ENCODE measurements around the gene MIA2.
"Not testable (repeated sequence)": the region's sequence is repeated elsewhere in the genome, so short reads cannot be mapped to it uniquely, and the experiment has no call there.

DNA sequence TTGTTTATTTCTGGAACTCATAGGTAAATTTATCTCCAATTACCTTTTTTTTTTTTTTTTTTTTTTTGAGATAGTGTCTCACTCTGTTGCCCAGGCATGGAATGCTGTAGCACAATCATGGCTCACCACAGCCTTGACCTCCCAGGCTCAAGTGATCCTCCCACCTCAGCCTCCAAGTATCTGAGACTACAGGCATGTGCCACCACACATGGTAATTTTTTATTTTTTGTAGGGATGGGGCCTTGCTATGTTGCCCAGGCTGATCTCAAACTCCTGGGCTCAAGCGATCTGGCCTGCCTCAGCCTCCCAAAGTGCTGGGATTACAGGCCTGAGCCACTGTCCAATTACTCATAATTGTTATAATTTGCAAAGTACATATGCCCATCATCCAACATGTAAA is 13.2 kb upstream of the MIA2 start:
- TF ChIP-seq, protein P1, sequence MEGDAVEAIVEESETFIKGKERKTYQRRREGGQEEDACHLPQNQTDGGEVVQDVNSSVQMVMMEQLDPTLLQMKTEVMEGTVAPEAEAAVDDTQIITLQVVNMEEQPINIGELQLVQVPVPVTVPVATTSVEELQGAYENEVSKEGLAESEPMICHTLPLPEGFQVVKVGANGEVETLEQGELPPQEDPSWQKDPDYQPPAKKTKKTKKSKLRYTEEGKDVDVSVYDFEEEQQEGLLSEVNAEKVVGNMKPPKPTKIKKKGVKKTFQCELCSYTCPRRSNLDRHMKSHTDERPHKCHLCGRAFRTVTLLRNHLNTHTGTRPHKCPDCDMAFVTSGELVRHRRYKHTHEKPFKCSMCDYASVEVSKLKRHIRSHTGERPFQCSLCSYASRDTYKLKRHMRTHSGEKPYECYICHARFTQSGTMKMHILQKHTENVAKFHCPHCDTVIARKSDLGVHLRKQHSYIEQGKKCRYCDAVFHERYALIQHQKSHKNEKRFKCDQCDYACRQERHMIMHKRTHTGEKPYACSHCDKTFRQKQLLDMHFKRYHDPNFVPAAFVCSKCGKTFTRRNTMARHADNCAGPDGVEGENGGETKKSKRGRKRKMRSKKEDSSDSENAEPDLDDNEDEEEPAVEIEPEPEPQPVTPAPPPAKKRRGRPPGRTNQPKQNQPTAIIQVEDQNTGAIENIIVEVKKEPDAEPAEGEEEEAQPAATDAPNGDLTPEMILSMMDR (IDR thresholded peaks at IDR 0.05): not testable (repeated sequence)
- TF ChIP-seq ZFX (IDR thresholded peaks at IDR 0.05; ENCODE audit: borderline replicate concordance): not testable (repeated sequence)

All from 22Rv1 (cell line).